H1 (cell line): ENCODE measurements around the gene PDS5A. TPM values are rescaled to one million over a fixed set of nuclear protein-coding genes. Genes with fewer than 3 reads are reported as not detected.

Source experiments
- CTCF ChIA-PET: fragments of 300-600 bp; sonication (Branson Sonifier 250); formaldehyde crosslinking; loops from one replicate; lab custom pipeline; 2021; ENCODE audit not compliant: partially characterized antibody; lab: Charles Lee
- POLR2A ChIA-PET: fragments of 300-600 bp; sonication (Branson Sonifier 250); formaldehyde crosslinking; loops from one replicate; lab custom pipeline; 2021; ENCODE audit warnings: inconsistent platforms; ENCODE audit not compliant: partially characterized antibody; lab: Charles Lee
- DNase-seq, 2 experiments: peaks; one replicate each; pipeline versions ENCODE4 v3.0.0 to v3.0.0-alpha.2; 2010 to 2022; ENCODE audit warnings: low spot score in 2 of 2, low read depth in 1 of 2, mixed read lengths in 1 of 2
- FAIRE-seq: peaks from 2 replicates; lab custom pipeline; 2011; peaks lifted over from hg19 to GRCh38; lab: Jason Lieb, UNC
- H2AFZ ChIP-seq: 2 replicates; pipeline ENCODE4 v1.8.1; 2012; ENCODE audit warnings: low read length, inconsistent platforms
- H2AK5ac ChIP-seq: 2 replicates; pipeline ENCODE4 v1.6.1; 2013; ENCODE audit warnings: low read depth, low read length
- H2BK120ac ChIP-seq: replicated peaks from 2 replicates; pipeline ENCODE3; 2013; ENCODE audit warnings: low read depth, low read length, inconsistent platforms
- H2BK12ac ChIP-seq: 2 replicates; pipeline ENCODE4 v1.6.1; 2013; ENCODE audit warnings: low read depth, low read length
- H2BK15ac ChIP-seq: 2 replicates; pipeline ENCODE4 v1.6.1; 2013; ENCODE audit warnings: low read length
- H2BK20ac ChIP-seq: 2 replicates; pipeline ENCODE4 v1.6.1; 2013; ENCODE audit warnings: low read length
- H2BK5ac ChIP-seq: 2 replicates; pipeline ENCODE4 v1.6.1; 2013; ENCODE audit warnings: low read depth, low read length
- H3K14ac ChIP-seq: 2 replicates; pipeline ENCODE4 v1.6.1; 2013; ENCODE audit warnings: inconsistent platforms; ENCODE audit not compliant: insufficient read length
- H3K18ac ChIP-seq: 2 replicates; pipeline ENCODE4 v1.6.1; 2013; ENCODE audit warnings: low read length; ENCODE audit errors: extremely low read depth
- H3K23ac ChIP-seq: 2 replicates; pipeline ENCODE4 v1.6.1; 2013; ENCODE audit warnings: inconsistent platforms; ENCODE audit not compliant: insufficient read length
- H3K23me2 ChIP-seq: 2 replicates; pipeline ENCODE4 v1.6.1; 2013; ENCODE audit warnings: low read depth, low read length
- H3K27ac ChIP-seq: 2 replicates; pipeline ENCODE4 v1.6.1; 2011; ENCODE audit warnings: low read depth, low read length, inconsistent platforms
- H3K27me3 ChIP-seq, 4 experiments: replicated peaks in 1 of 4; 1 replicate in 1 of 4; 2 replicates in 3 of 4; pipeline versions ENCODE4 v1.6.1 to v1.8.1; 2011 to 2013; ENCODE audit warnings: low read length in 3 of 4, mild to moderate bottlenecking in 3 of 4, inconsistent platforms in 2 of 4, mixed read lengths in 2 of 4, moderate library complexity in 1 of 4; ENCODE audit not compliant: control insufficient read depth in 3 of 4, insufficient read depth in 3 of 4; ENCODE audit errors: extremely low read depth in 1 of 4
- H3K36me3 ChIP-seq, 4 experiments: 2 replicates each; pipeline versions ENCODE4 v1.6.1 to v1.8.1; 2011 to 2013; ENCODE audit warnings: mild to moderate bottlenecking in 4 of 4, low read length in 3 of 4, moderate library complexity in 2 of 4, control low read depth in 1 of 4, inconsistent platforms in 1 of 4; ENCODE audit not compliant: insufficient read depth in 4 of 4, control insufficient read depth in 2 of 4
- H3K4ac ChIP-seq: replicated peaks from 2 replicates; pipeline ENCODE3; 2013; ENCODE audit warnings: low read length, low read depth, mixed read lengths, inconsistent platforms; ENCODE audit not compliant: insufficient read length
- H3K4me1 ChIP-seq, 4 experiments: replicated peaks in 1 of 4; 1 replicate in 1 of 4; 2 replicates in 3 of 4; pipeline versions ENCODE4 v1.6.1 to v1.8.1; 2011 to 2013; ENCODE audit warnings: low read length in 3 of 4, inconsistent platforms in 2 of 4, mixed read lengths in 1 of 4; ENCODE audit not compliant: insufficient read depth in 4 of 4, control insufficient read depth in 3 of 4
- H3K4me2 ChIP-seq, 2 experiments: 2 replicates each; pipeline versions ENCODE4 v1.6.1 to v1.8.1; 2011 to 2013; ENCODE audit warnings: low read depth in 2 of 2, low read length in 2 of 2, control low read depth in 1 of 2, inconsistent platforms in 1 of 2, mild to moderate bottlenecking in 1 of 2; ENCODE audit not compliant: insufficient read depth in 1 of 2
- H3K4me3 ChIP-seq, 4 experiments: fragments of 200-600, 300-600 bp in 1 of 4; sonication (generic), shearing (Covaris generic), sonication (Bioruptor Twin) in 1 of 4; 2 replicates each; pipeline versions ENCODE4 v1.5.1 to v1.8.1; 2011 to 2016; ENCODE audit warnings: low read length in 4 of 4, low read depth in 3 of 4, control low read depth in 2 of 4, inconsistent platforms in 2 of 4, mild to moderate bottlenecking in 2 of 4, mixed read lengths in 1 of 4, moderate library complexity in 1 of 4; ENCODE audit not compliant: insufficient read depth in 2 of 4; ENCODE audit errors: extremely low read depth in 1 of 4
- H3K56ac ChIP-seq: replicated peaks from 2 replicates; pipeline ENCODE3; 2013; ENCODE audit warnings: low read depth, mild to moderate bottlenecking, mixed read lengths, low read length, inconsistent platforms; ENCODE audit not compliant: insufficient read length
- H3K79me1 ChIP-seq: 2 replicates; pipeline ENCODE4 v1.6.1; 2013; ENCODE audit warnings: low read depth, low read length, control low read depth
- H3K79me2 ChIP-seq, 2 experiments: 2 replicates each; pipeline versions ENCODE4 v1.6.1 to v1.8.1; 2012 to 2013; ENCODE audit warnings: low read length in 2 of 2, mild to moderate bottlenecking in 2 of 2, inconsistent platforms in 1 of 2; ENCODE audit not compliant: insufficient read depth in 2 of 2, control insufficient read depth in 1 of 2
- H3K9ac ChIP-seq, 4 experiments: replicated peaks in 1 of 4; 1 replicate in 1 of 4; 2 replicates in 3 of 4; pipeline versions ENCODE4 v1.6.1 to v1.8.1; 2011 to 2013; ENCODE audit warnings: low read depth in 3 of 4, low read length in 3 of 4, control low read depth in 2 of 4, mild to moderate bottlenecking in 2 of 4, moderate library complexity in 2 of 4, inconsistent platforms in 1 of 4; ENCODE audit errors: extremely low read depth in 1 of 4
- H3K9me3 ChIP-seq, 2 experiments: 2 replicates each; pipeline versions ENCODE4 v1.6.1 to v1.8.1; 2012 to 2013; ENCODE audit warnings: mild to moderate bottlenecking in 2 of 2, moderate library complexity in 2 of 2, control low read depth in 1 of 2, inconsistent platforms in 1 of 2, low read depth in 1 of 2, low read length in 1 of 2, mixed read lengths in 1 of 2; ENCODE audit not compliant: insufficient read depth in 2 of 2
- H4K20me1 ChIP-seq, 2 experiments: replicated peaks in 1 of 2; 2 replicates each; pipeline versions ENCODE3 to v1.8.1; 2011 to 2013; ENCODE audit warnings: inconsistent platforms in 2 of 2, low read length in 2 of 2, mild to moderate bottlenecking in 1 of 2; ENCODE audit not compliant: insufficient read depth in 2 of 2, control insufficient read depth in 1 of 2
- H4K5ac ChIP-seq: 2 replicates; pipeline ENCODE4 v1.6.1; 2013; ENCODE audit warnings: low read length, low read depth, mixed read lengths, inconsistent platforms; ENCODE audit not compliant: insufficient read length
- H4K8ac ChIP-seq: 2 replicates; pipeline ENCODE4 v1.8.0; 2013; ENCODE audit warnings: mild to moderate bottlenecking, moderate library complexity, low read length, inconsistent platforms; ENCODE audit not compliant: insufficient read depth; ENCODE audit errors: extremely low read depth
- H4K91ac ChIP-seq: replicated peaks from 2 replicates; pipeline ENCODE3; 2013; ENCODE audit warnings: low read length, mixed read lengths, inconsistent platforms; ENCODE audit not compliant: insufficient read length
- CEBPB ChIP-seq: IDR thresholded peaks from 2 replicates; pipeline ENCODE4 v1.6.1; 2012; ENCODE audit warnings: low read depth, low read length
- CHD1 ChIP-seq: IDR thresholded peaks from 2 replicates; pipeline ENCODE4 v1.6.1; 2012; ENCODE audit warnings: low read depth, low read length, improper control_type of control experiment
- FOSL1 ChIP-seq: IDR thresholded peaks from 2 replicates; pipeline ENCODE4 v1.6.1; 2011; ENCODE audit warnings: mild to moderate bottlenecking, low read depth, low read length, moderate library complexity; ENCODE audit not compliant: insufficient read depth
- MAX ChIP-seq: IDR thresholded peaks from 2 replicates; pipeline ENCODE4 v1.6.1; 2012; ENCODE audit warnings: inconsistent platforms
- POLR2AphosphoS5 ChIP-seq: IDR thresholded peaks from 2 replicates; pipeline ENCODE4 v1.6.1; 2011; ENCODE audit warnings: low read depth, low read length
- RFX5 ChIP-seq: IDR thresholded peaks from 2 replicates; pipeline ENCODE4 v1.6.1; 2011; ENCODE audit warnings: low read depth, low read length, improper control_type of control experiment, borderline replicate concordance
- TAF1 ChIP-seq: IDR thresholded peaks from 2 replicates; pipeline ENCODE4 v1.6.1; 2011; ENCODE audit warnings: mild to moderate bottlenecking, low read depth, low read length
- WGBS, 2 experiments: shearing (Covaris generic) in 1 of 2; methylation state at CpG; one replicate each; pipeline versions ENCODE4 v1.1.6 to v1.1.7; 2013 to 2015; ENCODE audit warnings: low lambda C conversion rate in 2 of 2, mixed read lengths in 2 of 2, inconsistent platforms in 1 of 2, low coverage in 1 of 2, missing lambda C conversion rate in 1 of 2; ENCODE audit not compliant: insufficient replicate concordance in 2 of 2, insufficient coverage in 1 of 2, insufficient read length in 1 of 2; ENCODE audit errors: extremely low coverage in 1 of 2, missing lambda C conversion rate in 1 of 2; 5-methylcytosine and 5-hydroxymethylcytosine counted together
- polyA plus RNA-seq, 7 experiments: library from polyadenylated mRNA; depleted of rRNA in 3 of 7; stranded (reverse) in 5 of 7; unstranded in 2 of 7; fragments of >200 nt in 5 of 7; fragments of 200-250 nt in 2 of 7; gene quantifications; 1 replicate in 5 of 7; 2 replicates in 1 of 7; 4 replicates in 1 of 7; pipeline versions ENCODE4 v1.2.1 to v1.2.3, GENCODE V29; 2011 to 2013; ENCODE audit warnings: missing spikeins in 2 of 7, mixed read lengths in 2 of 7
- total RNA-seq: library from RNA; stranded (reverse); fragmentation: NEBNext Ultra II Directional; extraction: Animal tissue kit (Norgen Biotek cat#: 25700); gene quantifications from 2 replicates; pipeline ENCODE4 v1.2.1, GENCODE V29; 2021
- TF ChIP-seq, protein P1 (sequence below): IDR thresholded peaks from 2 replicates; pipeline ENCODE4 v1.6.1; 2011; ENCODE audit warnings: low read depth, mild to moderate bottlenecking, low read length; ENCODE audit not compliant: insufficient read depth

The PDS5A gene
- total and polyA plus RNA-seq, 2 of the 8 experiments (the other 6 are each of a cell fraction or from before 2014, with no cell fraction given) = 15.5 to 76.6 TPM

- FAIRE-seq (no peak), DNase-seq (no peak)
- no peak overlapping the region for H3K18ac ChIP-seq
- H3K27me3 ChIP-seq = no peaks in the 10 kb centered on the region
- H3K14ac ChIP-seq = no peak overlapping the region
- no peak overlapping the region for H2AFZ ChIP-seq
- no peaks in the 10 kb centered on the region for H3K79me2 ChIP-seq
- no peak overlapping the region for H3K9ac ChIP-seq
- H3K23me2 ChIP-seq = no peaks in the 10 kb centered on the region
- no peak overlapping the region for H4K5ac ChIP-seq
- H3K23ac ChIP-seq = no peak overlapping the region
- H2AK5ac ChIP-seq = no peak overlapping the region
- H3K79me1 ChIP-seq = no peaks in the 10 kb centered on the region
- H4K20me1 ChIP-seq = no peaks in the 10 kb centered on the region
- no peak overlapping the region for H3K4ac ChIP-seq
- CTCF ChIA-PET = no interaction called here
- no peak overlapping the region for H2BK12ac ChIP-seq
- TF ChIP-seq CEBPB (no peak), RFX5 (no peak), MAX (no peak), CHD1 (no peak), POLR2AphosphoS5 (no peak), TAF1 (no peak), FOSL1 (no peak)
- TF ChIP-seq, protein P1, sequence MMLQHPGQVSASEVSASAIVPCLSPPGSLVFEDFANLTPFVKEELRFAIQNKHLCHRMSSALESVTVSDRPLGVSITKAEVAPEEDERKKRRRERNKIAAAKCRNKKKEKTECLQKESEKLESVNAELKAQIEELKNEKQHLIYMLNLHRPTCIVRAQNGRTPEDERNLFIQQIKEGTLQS = no peak
- 93% methylated on average over 1 of the region's 1 CpG; no CpG with 5 or more reads in 1 of the 2 experiments for WGBS, 2 experiments
- no peaks in the 10 kb centered on the region for H3K9me3 ChIP-seq
- H3K56ac ChIP-seq = no peak overlapping the region
- peaks cover 0 to 40% (median 7%) of the 10 kb centered on the region in 4 experiments; a peak in 5 of 8 replicates for H3K36me3 ChIP-seq
- H3K4me2 ChIP-seq = no peak overlapping the region
- no peak overlapping the region for H3K4me3 ChIP-seq
- H4K91ac ChIP-seq = no peak overlapping the region
- H2BK20ac ChIP-seq = no peak overlapping the region
- POLR2A ChIA-PET = interaction anchor here (0.9 kb wide), 1 partner anchor 19 kb away, joined by 3 read pairs; no protein-coding TSS in a partner anchor
- H3K4me1 ChIP-seq = no peaks in the 10 kb centered on the region
- H2BK120ac ChIP-seq = no peak overlapping the region
- H4K8ac ChIP-seq = no peak overlapping the region
- no peak overlapping the region for H3K27ac ChIP-seq
- H2BK15ac ChIP-seq = no peak overlapping the region
- no peak overlapping the region for H2BK5ac ChIP-seq
Observed at GRCh38 chr4:39905656-39906055, 72.1 kb downstream of the PDS5A start.
